Left renal pelvis (tissue), 4 donors: ENCODE data around the gene UQCC5. TPM values are rescaled to one million over a fixed set of nuclear protein-coding genes. Genes with fewer than 3 reads are reported as not detected.

Source experiments
- DNase-seq, 4 donors: peaks; one replicate each; pipeline ENCODE4 v3.0.0-alpha.2; 2013; ENCODE audit warnings: low read depth in 4 of 4, low spot score in 3 of 4
- polyA plus RNA-seq, 4 donors: library from polyadenylated mRNA; unstranded; fragments of 120-200 nt; gene quantifications; one replicate each; pipeline ENCODE4 v1.2.1, GENCODE V29; 2013; ENCODE audit not compliant: insufficient read length in 4 of 4

The UQCC5 gene
- polyA plus RNA-seq, 4 donors: 12.2 to 23.4 (median 14.8) TPM

DNA sequence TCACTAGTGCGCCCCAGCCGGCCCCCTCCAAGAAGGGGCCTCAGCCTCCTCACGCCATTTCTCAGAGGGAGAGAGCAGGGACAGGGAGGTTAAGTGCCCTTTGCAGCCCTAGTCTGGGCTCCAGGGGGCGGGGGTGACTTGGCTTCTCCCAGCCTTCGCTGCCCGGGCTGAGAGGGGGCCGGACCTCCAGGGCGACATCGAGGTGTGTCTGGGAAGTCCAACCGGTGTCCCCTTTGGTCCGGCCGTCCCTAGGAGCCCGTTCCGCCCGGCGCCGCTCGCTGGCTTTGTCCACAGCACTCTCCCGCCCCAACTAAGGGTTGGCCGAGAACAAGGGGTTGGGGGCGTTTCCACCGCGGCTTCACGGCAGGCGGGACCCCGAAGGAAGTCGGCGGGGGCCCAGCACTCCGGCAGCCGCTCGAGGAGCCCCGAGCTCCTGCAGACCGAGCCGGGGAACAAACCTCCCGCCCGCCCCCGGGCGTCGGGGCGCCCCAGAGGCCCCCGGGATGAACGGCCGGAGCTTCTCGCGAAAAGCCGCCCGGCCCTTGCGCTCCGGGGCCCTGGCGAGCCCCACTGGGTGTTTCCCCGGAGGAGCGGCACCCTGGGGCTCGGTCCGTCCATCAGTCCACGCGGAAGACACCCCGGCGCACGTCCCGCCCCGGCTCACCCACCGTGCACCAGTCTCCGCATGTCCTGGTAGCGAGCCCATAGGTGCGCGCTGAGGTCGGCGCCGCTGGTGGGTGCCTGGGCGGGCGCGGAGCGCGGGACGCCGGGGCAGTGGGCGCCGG is 3.4 kb upstream of the UQCC5 start:
- no peak for DNase-seq

DNA sequence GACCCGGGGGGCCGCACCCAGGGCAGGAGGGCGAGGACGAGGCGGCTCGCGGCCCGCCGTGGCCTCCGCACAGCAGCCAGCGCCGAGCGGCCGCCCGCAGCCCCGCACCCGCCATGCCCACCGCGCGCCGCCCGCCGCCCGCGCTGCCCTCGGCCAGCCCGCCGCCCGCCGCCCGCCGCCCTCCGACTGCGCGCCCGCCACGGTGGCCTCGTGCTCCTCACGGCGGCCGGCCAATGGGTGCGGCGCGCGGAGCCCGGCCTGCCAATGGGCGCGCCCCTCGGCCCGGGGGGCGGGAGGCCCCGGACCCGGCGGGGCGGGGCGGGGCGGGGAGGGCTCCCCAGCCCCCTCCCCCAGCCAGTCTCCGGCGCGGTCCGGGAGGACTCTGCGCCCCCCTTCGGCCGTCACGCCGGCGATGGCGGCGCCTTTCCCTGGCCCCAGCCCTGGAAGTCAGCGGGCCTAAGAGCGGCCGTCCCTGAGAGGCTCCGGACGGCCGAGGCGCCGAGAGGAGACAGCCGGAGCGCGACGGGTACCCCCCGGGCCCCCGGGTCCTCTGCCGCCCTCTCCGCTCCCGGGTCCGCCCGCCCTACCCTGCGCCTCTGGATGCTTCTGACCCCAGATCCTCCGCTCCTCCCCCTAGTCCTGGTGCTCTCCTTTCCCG is 2.7 kb upstream of the UQCC5 start, which contains the start of gene NT5DC2:
NT5DC2 (minus strand) TSS at position 235 of the 658 bp plus-strand sequence; CDS start at position 115, 120 bp downstream.
- peak in 1 of 4 donors; percentile 63 for DNase-seq

DNA sequence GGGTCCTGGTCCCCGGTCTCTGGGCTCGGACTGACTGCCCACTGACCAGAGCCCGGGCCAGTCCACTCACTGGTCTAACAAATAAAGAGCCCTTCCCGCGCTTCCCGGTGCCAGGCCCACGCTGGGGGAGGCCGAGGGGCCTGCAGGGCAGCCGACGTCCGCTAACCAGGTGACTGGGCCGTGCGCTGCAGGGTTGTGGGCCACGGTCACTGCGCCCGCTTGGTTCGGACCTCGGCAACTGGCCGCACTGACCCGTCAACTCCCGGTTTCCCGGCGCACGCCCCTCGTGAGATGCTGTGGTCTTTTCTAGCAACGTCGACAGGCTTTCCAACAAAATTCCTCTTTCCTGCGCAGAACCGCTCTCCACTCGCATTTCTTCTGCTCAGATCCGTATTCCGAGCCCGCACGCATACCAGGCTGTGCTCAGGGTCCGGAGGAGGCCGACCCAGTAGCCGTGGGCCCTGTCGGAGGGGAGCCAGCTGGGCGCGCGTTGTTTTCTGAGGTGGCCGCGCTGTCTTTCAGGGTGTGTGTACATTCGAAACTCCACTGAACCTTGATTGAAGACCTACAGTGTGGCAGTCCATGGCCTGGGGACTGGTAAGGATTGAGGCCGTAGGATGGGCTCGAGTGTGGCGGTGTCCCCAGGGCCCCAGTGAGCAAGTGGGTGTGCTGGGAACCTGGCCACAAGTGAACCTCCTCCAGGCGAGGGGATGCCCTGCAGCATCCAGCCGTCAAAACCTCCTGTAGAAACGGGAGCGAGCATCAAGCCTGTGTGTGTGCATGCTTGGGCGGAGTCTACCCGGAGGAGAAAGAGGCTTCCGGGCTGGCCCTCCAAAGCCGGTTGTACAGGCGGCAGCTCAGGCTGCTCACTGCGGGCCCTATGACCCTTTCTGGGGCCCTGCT is 1.9 kb upstream of the UQCC5 start:
- DNase-seq: no peak

DNA sequence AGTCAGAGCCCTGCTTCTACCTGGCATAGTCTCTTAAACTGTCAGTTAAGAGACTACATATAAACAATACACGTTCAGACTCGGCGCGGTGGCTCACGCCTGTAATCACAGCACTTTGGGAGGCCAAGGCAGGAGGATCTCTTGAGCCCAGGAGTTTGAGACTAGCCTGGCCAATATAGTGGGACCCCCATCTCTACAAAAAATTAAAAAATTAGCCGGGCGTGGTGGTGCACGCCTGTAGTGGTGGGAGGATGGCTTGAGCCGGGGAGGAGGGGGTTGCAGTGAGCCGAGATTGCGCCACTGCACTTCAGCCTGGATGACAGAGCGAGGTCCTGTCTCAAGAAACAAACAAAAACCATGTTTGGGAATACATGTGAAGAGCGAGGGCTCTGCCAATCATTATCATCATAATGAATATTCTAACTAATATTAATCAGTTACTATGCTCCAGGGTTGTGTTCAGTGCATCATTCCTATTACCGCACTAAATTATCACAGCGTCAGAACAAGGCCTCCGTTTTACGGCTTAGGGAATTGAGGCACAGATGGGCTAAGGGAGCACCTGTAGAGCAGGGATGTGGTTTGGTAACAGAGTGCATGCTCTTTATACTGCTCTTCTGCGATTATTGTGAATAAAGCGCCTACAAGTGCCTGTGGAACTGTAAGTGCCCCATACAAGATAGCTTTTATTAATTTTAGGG is 844 bp upstream of the UQCC5 start:
- DNase-seq: no peak

DNA sequence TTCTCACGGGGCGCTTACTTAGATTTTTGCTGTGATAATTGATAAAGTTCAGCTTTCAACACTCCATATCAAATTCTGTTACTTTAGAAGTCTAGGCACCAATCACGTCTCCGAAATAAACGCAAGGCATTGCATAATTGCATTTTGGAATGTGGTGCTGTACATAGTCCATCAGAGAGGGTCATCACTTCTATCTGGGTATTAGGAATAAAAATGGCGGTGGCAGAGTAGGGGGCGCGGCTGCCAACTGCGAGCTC is 365 bp upstream of the UQCC5 start:
- DNase-seq: no peak

DNA sequence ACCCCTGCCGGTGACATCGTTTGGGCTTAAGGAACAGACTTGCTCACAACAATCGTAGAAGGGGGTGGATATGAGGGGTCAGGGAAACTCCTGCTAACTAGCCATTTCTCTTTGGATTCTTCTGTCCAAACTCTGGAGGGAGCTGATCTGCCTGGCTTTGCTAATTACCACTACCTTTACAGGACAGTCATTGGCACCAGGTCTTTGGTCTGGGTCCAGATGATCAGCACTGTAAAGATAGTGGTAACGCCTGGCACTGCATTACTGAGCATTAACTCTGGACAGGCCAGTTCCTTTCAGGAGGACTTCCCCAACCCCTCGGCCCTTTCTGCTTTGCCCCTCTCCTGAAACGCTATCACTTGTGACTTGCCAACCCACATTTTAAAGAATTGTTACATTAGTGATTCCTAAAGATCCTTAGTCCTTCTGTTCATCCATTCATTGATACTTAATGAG is 788 bp downstream of the UQCC5 start:
- DNase-seq: no peak

DNA sequence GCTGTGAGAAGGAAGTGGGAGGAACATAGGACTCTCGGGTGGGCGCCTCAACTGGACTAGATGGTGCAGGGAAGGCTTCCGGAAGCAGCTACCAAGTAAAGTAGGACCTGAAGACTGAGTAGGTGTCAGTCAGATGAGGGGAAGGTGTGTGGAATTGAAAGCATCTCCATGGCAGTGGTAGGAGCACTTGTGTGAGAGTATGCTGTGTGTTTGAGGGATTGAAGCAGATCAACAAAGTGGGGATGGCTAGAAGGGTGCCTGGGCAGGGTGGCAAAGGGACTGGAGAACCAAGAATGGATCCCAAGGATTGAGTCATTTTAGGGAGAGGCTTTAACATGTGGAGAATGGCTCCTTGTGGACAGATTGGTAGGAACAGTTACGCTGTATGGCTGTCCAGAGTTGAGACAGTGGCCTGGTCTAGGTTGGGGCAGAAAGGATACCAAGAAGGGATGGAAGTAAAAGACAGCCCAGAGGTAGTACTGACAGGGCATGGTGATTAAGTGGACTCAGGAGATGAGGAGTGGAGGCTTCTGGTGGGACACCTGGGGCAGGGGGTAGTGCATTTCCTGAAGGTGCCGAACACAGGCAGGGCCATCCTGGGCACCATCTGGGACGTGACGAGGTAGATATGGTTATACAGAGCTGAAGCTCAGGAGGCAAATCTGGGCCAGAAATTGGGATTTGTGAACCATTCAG is 1.5 kb downstream of the UQCC5 start:
- DNase-seq: no peak

DNA sequence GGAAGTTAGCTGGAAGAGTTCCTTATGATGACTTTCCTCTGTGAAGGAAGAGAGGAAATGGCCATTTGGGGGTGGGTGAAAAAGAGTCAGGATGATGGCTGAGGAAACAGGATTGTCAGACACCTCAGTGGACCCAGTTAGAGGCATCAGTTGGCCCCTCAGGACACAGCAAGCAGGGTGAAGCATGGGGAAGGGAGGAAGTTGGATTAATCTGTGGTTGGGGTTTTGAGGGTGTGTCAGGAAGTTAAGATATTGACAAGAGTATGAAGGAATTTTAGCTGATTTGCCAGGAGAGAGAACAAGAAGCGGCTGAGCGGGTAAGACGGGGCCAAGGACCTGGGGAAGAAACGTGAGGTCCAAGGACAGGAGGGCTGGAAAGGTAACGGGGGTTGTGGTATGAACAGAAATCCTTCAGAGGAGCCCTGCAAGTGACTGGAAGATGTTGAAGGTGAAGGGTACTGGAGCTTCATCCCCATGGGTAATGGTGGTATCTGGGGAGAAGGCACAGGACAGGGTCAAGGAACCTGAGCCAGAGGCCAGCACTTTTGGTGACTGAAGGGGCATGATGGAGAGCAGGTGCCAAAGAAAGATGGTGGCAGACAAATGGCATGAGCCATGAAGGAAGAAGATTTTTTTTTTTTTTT is 2.7 kb downstream of the UQCC5 start:
- DNase-seq: no peak

DNA sequence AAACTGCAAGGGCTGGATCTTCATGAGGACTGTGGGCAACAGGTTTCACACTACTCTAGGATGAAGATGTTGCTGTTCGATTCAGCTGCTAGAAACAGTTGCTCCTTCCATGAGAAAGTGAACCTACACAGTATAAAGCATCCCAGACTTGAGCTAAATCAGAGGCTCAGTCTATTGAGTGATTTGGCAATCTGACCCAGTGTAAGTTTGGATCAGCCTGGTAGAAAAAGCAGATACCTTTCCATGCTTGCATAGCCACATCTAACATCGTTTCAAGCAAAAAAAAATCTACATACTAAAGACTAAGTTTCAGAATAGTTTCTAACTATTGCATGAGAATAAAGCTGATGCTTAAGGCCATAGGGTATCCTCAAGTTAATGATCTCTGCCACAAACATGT is 4.6 kb downstream of the UQCC5 start:
- no peak for DNase-seq

DNA sequence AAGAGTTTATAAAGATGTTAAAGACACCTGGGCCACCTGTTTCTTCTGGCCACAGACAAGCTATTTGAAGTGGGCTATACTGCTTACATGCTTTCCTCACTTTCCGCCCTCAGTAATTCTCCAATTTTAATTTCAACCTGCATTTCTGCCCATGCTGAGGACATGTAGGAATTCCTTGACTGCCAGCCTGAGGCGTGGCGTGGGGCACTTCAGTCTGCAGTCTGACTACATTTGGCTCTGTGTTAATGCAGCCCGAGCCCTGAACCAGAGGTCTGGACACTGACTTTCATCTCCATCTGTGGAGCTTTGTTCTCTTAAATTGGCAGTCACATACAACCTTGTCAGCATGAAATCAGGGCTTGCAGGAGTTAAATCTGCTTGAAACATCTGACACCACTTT is 8.5 kb downstream of the UQCC5 start:
- no peak for DNase-seq

DNA sequence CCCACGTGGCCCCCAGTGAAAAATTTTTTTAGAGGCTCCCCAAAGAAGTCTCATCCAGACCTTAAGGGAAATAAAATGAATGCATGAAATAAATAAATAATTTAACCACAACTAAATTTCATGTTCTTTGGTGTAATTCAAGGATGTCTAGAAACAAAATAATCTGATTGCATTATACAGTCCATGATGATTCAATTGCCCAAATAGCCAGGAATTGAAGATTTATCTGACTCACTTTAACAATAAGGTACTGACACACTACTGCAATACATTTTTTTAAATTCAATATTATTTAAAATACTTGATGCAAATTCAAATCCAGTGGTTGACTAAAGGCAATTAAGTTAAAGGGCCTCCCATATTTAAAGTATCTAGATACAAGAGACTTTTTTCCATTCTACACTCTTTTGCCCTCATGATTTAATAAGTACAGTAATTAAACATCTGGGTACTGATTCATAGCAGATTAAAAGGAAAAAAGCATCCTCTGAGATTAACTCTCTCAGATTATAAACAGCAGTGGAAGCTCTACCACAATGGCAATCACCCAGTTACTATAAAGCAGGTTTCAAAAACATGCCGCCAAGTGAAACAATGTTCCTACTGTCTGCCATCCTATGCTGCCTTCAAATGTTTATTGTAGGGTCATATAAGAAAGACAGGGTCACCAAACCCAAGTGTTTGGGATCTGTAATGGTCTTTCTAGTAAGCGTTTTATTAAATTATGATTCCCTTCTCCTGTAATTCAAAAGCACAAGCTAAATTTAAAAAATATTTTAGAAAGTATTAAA is 9.9 kb downstream of the UQCC5 start:
- DNase-seq: no peak

DNA sequence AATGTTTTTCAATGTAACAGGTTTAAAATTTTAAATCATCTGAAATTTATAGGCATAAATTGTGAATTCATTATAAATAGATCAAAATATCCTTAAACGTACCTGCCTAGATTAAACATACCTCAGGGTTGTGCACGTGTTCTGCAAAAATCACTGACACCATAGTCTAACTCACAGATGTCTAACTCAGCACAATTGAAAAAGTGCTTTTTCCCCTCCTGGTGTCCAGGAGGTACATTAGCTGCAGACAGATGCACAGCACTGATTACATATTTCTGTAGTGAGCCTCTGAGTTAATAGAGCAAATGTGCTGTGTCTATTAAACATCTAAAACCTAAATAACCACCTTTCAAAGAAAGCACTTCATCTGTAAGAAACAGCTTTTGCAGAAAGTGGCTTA is 10.7 kb downstream of the UQCC5 start:
- no peak for DNase-seq

DNA sequence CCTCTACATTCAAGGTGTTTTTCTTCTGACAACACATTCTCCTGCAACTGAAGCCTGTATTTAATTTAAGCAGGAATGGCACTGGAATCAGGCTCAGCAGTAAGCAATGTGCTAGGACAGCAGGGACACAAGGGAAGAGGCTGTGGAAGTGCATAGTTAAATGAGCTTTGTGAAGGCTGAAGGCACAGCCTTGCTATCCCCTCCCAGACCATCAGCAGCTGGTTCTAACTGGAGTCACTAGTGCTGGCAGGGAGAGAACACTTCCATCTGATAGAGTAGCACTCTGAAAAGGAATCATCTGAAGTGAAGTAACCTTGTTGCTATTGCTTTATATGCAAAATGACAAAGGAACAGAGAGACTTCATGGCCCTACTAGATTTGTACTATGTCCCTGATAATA is 14.7 kb downstream of the UQCC5 start:
- DNase-seq: no peak

DNA sequence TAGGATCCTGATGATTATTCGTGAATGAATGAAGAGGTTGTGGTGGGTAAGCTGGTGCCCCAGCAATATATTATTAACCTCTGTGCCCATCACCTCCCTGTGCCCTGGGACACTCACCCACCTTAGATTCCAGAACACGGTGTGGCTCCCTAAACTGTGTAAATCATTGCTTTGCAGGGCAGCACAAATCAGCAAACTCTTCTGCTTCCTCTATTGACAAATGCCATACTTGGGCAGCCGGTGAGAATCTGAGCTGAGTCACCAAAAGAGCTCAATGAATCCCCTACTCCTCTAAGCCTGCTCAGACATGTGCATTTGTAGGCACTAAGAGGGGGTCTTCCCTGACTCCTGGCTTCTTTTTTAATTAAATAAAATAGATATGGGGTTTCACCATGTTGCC is 15.7 kb downstream of the UQCC5 start:
- DNase-seq: no peak

DNA sequence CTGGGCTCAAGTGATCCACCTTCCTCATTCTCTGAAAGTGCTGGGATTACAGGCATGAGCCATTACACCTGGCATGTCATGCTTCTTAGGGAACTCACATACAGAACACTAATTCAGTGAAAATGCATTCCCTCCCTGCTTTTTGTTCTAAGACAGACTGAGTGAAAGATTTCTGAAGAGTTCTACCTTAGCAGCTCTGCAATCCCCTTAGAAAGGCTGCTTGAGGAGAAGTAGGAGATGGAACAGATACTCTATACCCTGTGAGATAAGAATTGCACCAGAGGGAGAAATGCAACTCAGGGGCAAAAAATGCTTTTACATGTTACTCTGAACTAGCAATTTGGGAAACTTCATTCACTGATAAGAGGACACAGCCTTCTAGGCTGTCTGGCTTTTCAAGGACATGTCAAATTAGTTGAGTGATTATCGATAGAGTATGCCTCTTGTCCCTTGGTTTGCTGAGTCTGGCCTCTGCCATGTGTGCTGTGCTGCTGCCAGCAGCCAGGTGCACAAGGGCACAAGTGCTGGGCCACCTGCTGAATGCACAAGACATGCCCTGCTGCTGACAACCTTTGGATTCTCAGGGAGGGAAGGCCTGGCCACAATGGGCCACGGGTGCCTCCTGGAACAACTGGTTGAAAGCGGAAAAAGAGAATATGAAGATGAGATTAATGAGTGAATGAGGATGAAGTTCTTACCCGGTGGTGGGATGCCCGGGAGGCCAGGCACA is 17.8 kb downstream of the UQCC5 start:
- DNase-seq: no peak

DNA sequence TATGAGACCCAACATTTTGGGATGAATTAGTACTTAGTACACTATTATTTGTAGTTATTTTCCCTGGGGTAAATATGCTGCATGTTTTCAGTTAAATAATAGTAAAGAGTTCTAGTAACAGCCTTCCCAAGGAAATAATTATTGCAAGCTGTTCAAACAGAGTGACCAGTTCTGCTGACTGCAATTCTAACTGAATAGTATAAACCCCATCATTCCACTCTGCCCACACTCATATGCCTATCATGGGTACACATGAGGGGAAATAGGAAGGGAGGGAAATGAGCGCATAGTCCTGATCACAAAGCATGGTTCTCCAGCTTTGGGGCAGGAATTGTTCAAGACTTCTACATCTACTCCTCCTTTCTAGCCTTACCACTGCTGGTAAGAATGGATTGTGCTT is 18.7 kb downstream of the UQCC5 start:
- no peak for DNase-seq

DNA sequence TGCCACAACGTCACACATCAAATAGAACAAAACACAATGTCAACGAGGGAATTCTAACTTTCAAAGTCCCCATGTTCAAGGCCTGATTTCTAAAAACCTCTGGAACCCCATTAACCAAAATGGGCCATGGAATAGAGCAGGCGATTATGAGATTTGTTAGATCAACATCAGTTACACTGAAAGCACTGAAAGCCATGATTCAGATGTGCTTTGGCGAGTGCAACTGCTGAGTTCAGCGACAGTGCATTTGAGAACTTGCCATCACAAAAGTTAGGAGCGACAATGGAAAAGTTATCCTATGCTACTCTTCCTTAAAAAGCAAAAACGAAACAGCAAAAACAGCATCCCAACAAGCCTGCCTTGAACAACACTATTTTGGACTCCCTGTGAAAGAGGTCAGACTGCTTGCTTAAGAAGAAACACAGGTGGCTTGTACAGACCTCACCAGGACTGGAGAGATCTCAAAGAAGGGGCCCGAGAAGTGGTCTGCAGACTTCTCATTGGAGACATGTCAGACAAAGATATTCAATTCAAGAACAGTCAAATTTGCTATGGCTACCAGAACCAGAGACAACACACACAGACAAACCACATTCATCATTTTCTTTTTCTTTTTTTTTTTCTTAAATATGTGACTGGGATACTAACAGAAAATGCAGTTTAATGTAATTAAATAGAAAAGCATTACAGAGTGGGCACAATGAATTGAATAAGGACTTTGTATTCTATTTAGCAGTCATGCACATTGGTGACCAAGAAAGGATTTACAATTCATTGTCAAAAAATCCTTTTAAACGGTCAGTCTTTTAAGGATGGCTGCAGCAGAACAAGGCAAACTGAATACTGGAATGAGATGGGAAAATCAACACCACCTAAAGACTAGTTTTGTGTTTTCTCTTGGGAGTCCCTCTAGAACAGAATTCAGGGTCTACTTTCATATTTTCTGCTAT is 20.9 kb downstream of the UQCC5 start:
- DNase-seq: no peak
